IMR-90 (cell line): ENCODE measurements around the gene FAM78B. TPM values are rescaled to one million over a fixed set of nuclear protein-coding genes. Genes with fewer than 3 reads are reported as not detected.

Experiments
- ATAC-seq: fragments of 200-7000 bp; cut with Tn5 transposase; 2 replicates; pipeline ENCODE4 v1.9.1; 2020; ENCODE audit warnings: low read depth, mild to moderate bottlenecking, moderate library complexity
- BruUV-seq: library from RNA; stranded (reverse); fragments of 400-500 nt; replicated peaks from 2 replicates; lab custom pipeline; 2021; lab: Mats Ljungman, UMichigan
- CTCF ChIA-PET: fragments of 300-600 bp; formaldehyde crosslinking; extraction: SDS; loops from one replicate; lab custom pipeline; 2021; ENCODE audit warnings: antibody characterized with exemption; lab: Yijun Ruan, JAX
- POLR2A ChIA-PET: fragments of 300-600 bp; sonication (Branson Sonifier 250); formaldehyde crosslinking; loops from one replicate; lab custom pipeline; 2022; ENCODE audit warnings: antibody characterized with exemption; ENCODE audit not compliant: unreplicated experiment; lab: Charles Lee
- DNase-seq: peaks from one replicate; pipeline ENCODE4 v3.0.0; 2013
- H2AFZ ChIP-seq: replicated peaks from 2 replicates; pipeline ENCODE3; 2013; ENCODE audit warnings: low read length, mild to moderate bottlenecking; ENCODE audit not compliant: poor library complexity
- H2AK5ac ChIP-seq: 2 replicates; pipeline ENCODE4 v1.6.1; 2013; ENCODE audit warnings: low read depth, low read length, inconsistent platforms
- H2AK9ac ChIP-seq: replicated peaks from 2 replicates; pipeline ENCODE3; 2013; ENCODE audit warnings: mild to moderate bottlenecking, low read depth, low read length, moderate library complexity; ENCODE audit not compliant: poor library complexity
- H2BK120ac ChIP-seq: 2 replicates; pipeline ENCODE4 v1.6.1; 2013; ENCODE audit warnings: low read depth, low read length, inconsistent platforms
- H2BK15ac ChIP-seq: 3 replicates; pipeline ENCODE4 v1.6.1; 2013; ENCODE audit warnings: low read depth, low read length, inconsistent platforms
- H2BK20ac ChIP-seq: 2 replicates; pipeline ENCODE4 v1.6.1; 2013; ENCODE audit warnings: low read depth, mild to moderate bottlenecking, inconsistent platforms, low read length, moderate library complexity
- H2BK5ac ChIP-seq: 2 replicates; pipeline ENCODE4 v1.6.1; 2013; ENCODE audit warnings: mild to moderate bottlenecking, low read depth, low read length, inconsistent platforms; ENCODE audit not compliant: poor library complexity, severe bottlenecking
- H3K14ac ChIP-seq: replicated peaks from 2 replicates; pipeline ENCODE4 v1.6.1; 2013; ENCODE audit warnings: low read depth, low read length, inconsistent platforms
- H3K18ac ChIP-seq: 2 replicates; pipeline ENCODE4 v1.6.1; 2013; ENCODE audit warnings: low read depth, low read length, control low read depth
- H3K23ac ChIP-seq: 2 replicates; pipeline ENCODE4 v1.6.1; 2013; ENCODE audit warnings: low read depth, low read length, inconsistent platforms
- H3K27ac ChIP-seq: 2 replicates; pipeline ENCODE4 v1.5.1; 2013; ENCODE audit warnings: mild to moderate bottlenecking, control low read depth, low read length; ENCODE audit not compliant: insufficient read depth
- H3K27me3 ChIP-seq: 2 replicates; pipeline ENCODE4 v1.6.1; 2013; ENCODE audit warnings: low read length; ENCODE audit not compliant: control insufficient read depth, insufficient read depth
- H3K36me3 ChIP-seq: 2 replicates; pipeline ENCODE4 v1.6.1; 2013; ENCODE audit warnings: low read length, mixed read lengths; ENCODE audit not compliant: control insufficient read depth, insufficient read depth
- H3K4ac ChIP-seq: 2 replicates; pipeline ENCODE4 v1.6.1; 2013; ENCODE audit warnings: low read depth, low read length, inconsistent platforms
- H3K4me1 ChIP-seq: 2 replicates; pipeline ENCODE4 v1.6.1; 2013; ENCODE audit warnings: low read length, mixed read lengths; ENCODE audit not compliant: control insufficient read depth, insufficient read depth
- H3K4me2 ChIP-seq: 2 replicates; pipeline ENCODE4 v1.6.1; 2013; ENCODE audit warnings: low read depth, mild to moderate bottlenecking, control low read depth, low read length, moderate library complexity
- H3K4me3 ChIP-seq: 2 replicates; pipeline ENCODE4 v1.5.1; 2013; ENCODE audit warnings: low read depth, mild to moderate bottlenecking, control low read depth, low read length, moderate library complexity; ENCODE audit not compliant: insufficient read depth
- H3K56ac ChIP-seq: 2 replicates; pipeline ENCODE4 v1.6.1; 2013; ENCODE audit warnings: low read length, inconsistent platforms; ENCODE audit not compliant: insufficient read depth; ENCODE audit errors: extremely low read depth
- H3K79me1 ChIP-seq, 2 experiments: 2 replicates each; pipeline ENCODE4 v1.6.1; 2013; ENCODE audit warnings: low read length in 2 of 2, inconsistent platforms in 1 of 2, low read depth in 1 of 2
- H3K9ac ChIP-seq: 2 replicates; pipeline ENCODE4 v1.6.1; 2013; ENCODE audit warnings: low read depth, low read length, control low read depth
- H3K9me1 ChIP-seq: 2 replicates; pipeline ENCODE4 v1.6.1; 2013; ENCODE audit warnings: low read length, inconsistent platforms; ENCODE audit not compliant: insufficient read depth
- H3K9me3 ChIP-seq: 2 replicates; pipeline ENCODE4 v1.6.1; 2013; ENCODE audit warnings: low read length; ENCODE audit not compliant: control insufficient read depth, insufficient read depth
- H4K20me1 ChIP-seq: 2 replicates; pipeline ENCODE4 v1.6.1; 2013; ENCODE audit warnings: low read length, inconsistent platforms; ENCODE audit not compliant: insufficient read depth
- H4K5ac ChIP-seq: 2 replicates; pipeline ENCODE4 v1.6.1; 2013; ENCODE audit warnings: mild to moderate bottlenecking, low read depth, low read length, control low read depth
- H4K8ac ChIP-seq, 2 experiments: 2 replicates each; pipeline ENCODE4 v1.6.1; 2013; ENCODE audit warnings: low read depth in 2 of 2, low read length in 2 of 2, control low read depth in 1 of 2, inconsistent platforms in 1 of 2
- H4K91ac ChIP-seq: 2 replicates; pipeline ENCODE4 v1.6.1; 2013; ENCODE audit warnings: low read depth, low read length, inconsistent platforms; ENCODE audit not compliant: insufficient read depth
- CHD1 ChIP-seq: IDR thresholded peaks from 2 replicates; pipeline ENCODE4 v1.6.1; 2012; ENCODE audit warnings: low read depth, low read length, improper control_type of control experiment
- RFX5 ChIP-seq: IDR thresholded peaks from 2 replicates; pipeline ENCODE4 v1.8.0; 2012; ENCODE audit warnings: low read depth, mild to moderate bottlenecking, low read length, moderate library complexity
- WGBS, 2 experiments: methylation state at CpG; one replicate each; pipeline versions ENCODE4 v1.1.5 to v1.1.7; 2013; ENCODE audit warnings: missing lambda C conversion rate in 2 of 2; ENCODE audit not compliant: insufficient read length in 1 of 2; ENCODE audit errors: extremely low coverage in 2 of 2; 5-methylcytosine and 5-hydroxymethylcytosine counted together
- dilution Hi-C: fragments of 300-500 bp; cut with HindIII; formaldehyde crosslinking; loops from one replicate; pipeline ENCODE4 v1.14.3; 2018; ENCODE audit warnings: low sequenced_read_pairs; ENCODE audit not compliant: unreplicated experiment
- in situ Hi-C: fragments of 300-500 bp; cut with MboI; formaldehyde crosslinking; loops from 3 replicates; pipeline ENCODE4 v1.14.3; 2019; ENCODE audit warnings: low sequenced_read_pairs, inconsistent platforms, mixed read lengths
- intact Hi-C: fragments of 100-400 bp; cut with micrococcal nuclease; formaldehyde crosslinking; loops from 2 replicates; pipeline ENCODE4 v1.10.0; 2022
- polyA plus RNA-seq, 3 experiments: library from polyadenylated mRNA; depleted of rRNA; stranded (reverse); fragments of >200 nt; gene quantifications; 2 replicates each; pipeline ENCODE4 v1.2.3, GENCODE V29; 2012; ENCODE audit warnings: low replicate concordance in 1 of 3
- total RNA-seq: library from RNA; depleted of rRNA; stranded (reverse); fragments of >200 nt; gene quantifications from 2 replicates; pipeline ENCODE4 v1.2.3, GENCODE V29; 2012

Gene FAM78B
- total and polyA plus RNA-seq, 2 of the 4 experiments (the other 2 are of a cell fraction) = under 0.01 to 0.12 TPM

DNA sequence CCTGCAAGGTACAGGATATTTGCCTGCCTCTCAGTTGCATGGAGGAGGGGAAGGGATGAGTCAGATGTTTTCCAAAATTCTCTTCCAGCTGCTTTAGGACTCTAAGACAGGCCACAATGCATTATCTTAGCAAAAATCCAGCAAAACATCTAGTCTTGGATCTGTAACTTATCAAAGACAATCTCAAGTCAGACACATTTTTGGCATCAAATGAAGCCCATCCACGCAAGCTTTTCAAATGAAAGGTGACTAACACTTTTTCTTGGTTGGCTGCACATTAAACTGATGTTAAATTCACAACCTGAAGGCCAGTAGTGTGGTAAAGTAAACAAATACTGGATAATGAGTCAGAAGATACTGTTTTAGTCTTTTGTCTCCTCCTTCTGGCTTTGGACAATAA lies 21.3 kb downstream of the FAM78B start:
- no CpG with 5 or more reads among the region's 1 CpG for WGBS, 2 experiments
- no TSS peak for BruUV-seq
- no peak overlapping the region for H2AFZ ChIP-seq
- no peak overlapping the region for H3K4me2 ChIP-seq
- no peak overlapping the region for H4K8ac ChIP-seq
- H2BK20ac ChIP-seq = no peak overlapping the region
- no peak overlapping the region for H2BK15ac ChIP-seq
- no peak for DNase-seq
- H3K23ac ChIP-seq = no peak overlapping the region
- in situ Hi-C loops = no loop called here
- H2BK120ac ChIP-seq = no peak overlapping the region
- no peaks in the 10 kb centered on the region for H4K20me1 ChIP-seq
- dilution Hi-C loops = no loop called here
- H3K4me1 ChIP-seq = no peaks in the 10 kb centered on the region
- CTCF ChIA-PET = no interaction called here
- no peak overlapping the region for H3K56ac ChIP-seq
- no peak overlapping the region for H3K4me3 ChIP-seq
- no peak overlapping the region for H4K91ac ChIP-seq
- no peak overlapping the region for H2AK9ac ChIP-seq
- H3K36me3 ChIP-seq = no peaks in the 10 kb centered on the region
- H4K5ac ChIP-seq = no peak overlapping the region
- H2AK5ac ChIP-seq = no peak overlapping the region
- ATAC-seq = no peak
- TF ChIP-seq RFX5 = no peak
- no peak for TF ChIP-seq CHD1
- H3K9me1 ChIP-seq = no peaks in the 10 kb centered on the region
- H3K27ac ChIP-seq = no peak overlapping the region
- no peak overlapping the region for H3K14ac ChIP-seq
- no peaks in the 10 kb centered on the region for H3K27me3 ChIP-seq
- H3K9ac ChIP-seq = no peak overlapping the region
- no peak overlapping the region for H2BK5ac ChIP-seq
- H3K18ac ChIP-seq = no peak overlapping the region
- no peak overlapping the region for H3K4ac ChIP-seq
- H3K79me1 ChIP-seq = no peaks in the 10 kb centered on the region
- peaks cover 5% of the 10 kb centered on the region for H3K9me3 ChIP-seq
- POLR2A ChIA-PET = no interaction called here
- intact Hi-C loops = no loop called here
